GM21786 (cell line): ENCODE data around the gene RABEP1.

Experiments used
- ATAC-seq: cut with Tn5 transposase; IDR thresholded peaks from one replicate; pipeline ENCODE4 v1.9.1; 2021; ENCODE audit not compliant: unreplicated experiment

The RABEP1 gene

GRCh38 chr17:5269241-5269960 is 12.7 kb upstream of the RABEP1 start:
- ATAC-seq: no peak

GRCh38 chr17:5272322-5272721 is 9.8 kb upstream of the RABEP1 start:
- ATAC-seq: no peak

DNA sequence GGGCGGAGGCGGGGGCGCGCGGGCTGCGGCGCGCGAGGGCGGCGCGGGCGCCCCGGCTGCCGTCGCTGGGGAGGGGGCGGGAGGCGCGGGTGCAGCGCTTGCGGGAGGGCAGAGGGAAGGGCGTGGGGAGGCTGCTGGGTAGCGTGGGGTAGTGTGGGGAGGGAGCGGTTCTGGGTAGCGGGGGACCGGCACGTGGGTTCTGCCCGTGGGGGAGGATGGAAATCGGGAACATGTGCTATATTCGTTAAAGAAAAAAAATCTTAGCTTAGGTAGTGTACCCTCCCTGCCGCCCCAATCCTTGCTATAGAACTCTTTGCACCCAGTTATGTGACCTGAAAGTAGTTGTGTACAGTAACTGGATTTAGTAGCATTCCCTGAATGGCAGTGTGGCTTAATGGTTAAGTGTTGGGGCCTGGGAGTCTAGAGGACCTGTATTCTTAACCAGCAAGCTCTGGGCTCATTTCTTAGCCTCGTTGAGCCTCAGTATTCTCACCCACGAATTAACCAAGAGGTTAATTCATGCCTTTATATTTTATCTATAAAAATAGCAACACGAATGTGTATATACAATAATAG is 646 bp downstream of the RABEP1 start:
- ATAC-seq: no peak

DNA sequence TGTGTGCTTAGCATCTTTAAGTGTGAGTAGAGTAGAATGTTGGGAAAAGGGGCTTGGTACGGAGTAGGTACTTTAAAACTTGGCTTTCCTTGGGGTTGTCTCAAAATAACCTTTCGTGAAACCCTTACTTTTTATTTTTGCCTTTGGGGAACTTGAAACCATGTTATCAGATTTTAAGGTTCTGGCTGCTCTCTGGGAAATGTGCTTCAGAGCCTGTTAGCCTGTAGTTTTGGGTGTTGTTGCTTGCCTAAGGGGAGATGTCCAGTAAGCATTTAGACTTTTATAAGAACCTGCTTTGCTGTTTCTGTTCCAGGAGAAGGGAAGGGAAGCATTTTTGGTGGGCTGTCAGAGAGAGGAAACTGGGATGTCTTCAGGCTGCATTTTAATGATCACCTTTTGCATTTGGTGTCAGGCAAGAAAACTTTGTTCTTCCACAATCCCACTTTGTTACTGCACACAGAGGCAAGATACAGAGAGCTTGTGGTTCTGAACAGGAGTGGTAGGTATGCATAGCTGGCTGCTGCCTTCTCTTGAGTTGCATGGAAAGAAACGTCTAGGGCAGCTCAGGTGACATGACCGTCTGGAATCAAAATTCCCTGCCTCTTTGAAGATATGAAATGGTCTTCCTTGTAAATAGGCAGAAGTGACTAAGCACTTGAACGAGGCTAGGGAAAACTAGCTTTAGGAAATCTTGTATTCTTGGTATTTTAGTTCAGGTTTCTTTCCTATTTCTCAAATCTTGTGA is 1.7 kb downstream of the RABEP1 start:
- ATAC-seq: no peak

DNA sequence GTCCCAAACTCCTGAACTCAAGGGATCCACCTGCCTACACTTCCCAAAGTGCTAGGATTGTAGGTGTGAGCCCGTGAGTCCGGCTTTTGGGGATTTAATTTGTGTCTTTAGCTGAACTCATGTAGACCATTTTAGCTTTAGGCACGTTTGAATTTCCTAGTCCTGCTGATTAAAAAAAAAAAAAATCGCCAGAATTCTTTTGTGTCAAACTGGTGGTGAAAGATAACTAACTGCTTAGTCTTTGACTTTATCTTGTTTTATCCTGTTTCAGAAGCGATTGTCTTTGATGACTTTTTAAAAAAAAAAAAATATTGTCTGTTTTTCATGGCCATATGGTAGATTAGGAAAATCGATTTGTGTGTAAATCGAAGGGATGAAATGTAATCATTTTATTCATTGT is 2.6 kb downstream of the RABEP1 start:
- ATAC-seq: no peak

DNA sequence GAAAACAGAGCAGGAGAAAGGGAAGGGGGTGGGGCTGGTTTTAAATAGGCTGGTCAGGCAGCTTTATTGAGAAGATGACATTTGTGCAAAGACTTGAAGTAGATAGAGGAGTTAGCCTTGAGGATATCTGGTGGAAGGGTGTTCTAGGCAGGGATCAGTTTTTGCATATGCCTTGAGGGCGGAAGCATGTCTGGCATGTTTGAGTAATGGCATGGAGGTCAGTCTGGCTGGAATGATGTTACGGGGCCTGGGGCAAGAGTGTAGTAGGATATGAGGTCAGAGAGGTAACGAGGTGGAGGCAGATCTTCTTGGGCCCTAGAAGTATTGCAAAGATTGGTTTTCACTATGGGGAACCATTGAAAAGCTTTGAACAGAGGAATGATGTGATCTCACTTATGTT is 4.8 kb downstream of the RABEP1 start:
- no peak for ATAC-seq

GRCh38 chr17:5291683-5292350 is 9.7 kb downstream of the RABEP1 start:
- ATAC-seq: no peak

- ATAC-seq: no peak
Measured at GRCh38 chr17:5297245-5297644, 15.2 kb downstream of the RABEP1 start.

DNA sequence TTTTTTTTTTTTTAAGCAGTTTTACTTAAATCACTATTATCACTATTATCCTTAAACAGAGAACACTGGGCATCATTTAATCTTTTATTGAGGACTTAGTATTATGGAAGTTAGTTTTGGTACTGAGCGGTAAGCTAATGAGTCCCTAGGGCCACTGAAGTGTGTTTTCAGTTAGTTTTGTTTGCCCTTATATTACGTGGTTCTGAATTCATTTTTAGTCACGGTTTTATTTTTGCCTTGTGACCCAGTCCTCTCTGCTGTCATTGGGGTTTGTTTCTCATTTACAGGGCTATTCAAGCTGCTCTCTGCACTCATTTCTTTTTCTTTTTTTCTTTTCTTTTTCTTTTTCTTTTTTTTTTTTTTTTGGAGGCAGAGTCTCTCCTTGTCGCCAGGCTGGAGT is 17.3 kb downstream of the RABEP1 start:
- no peak for ATAC-seq

DNA sequence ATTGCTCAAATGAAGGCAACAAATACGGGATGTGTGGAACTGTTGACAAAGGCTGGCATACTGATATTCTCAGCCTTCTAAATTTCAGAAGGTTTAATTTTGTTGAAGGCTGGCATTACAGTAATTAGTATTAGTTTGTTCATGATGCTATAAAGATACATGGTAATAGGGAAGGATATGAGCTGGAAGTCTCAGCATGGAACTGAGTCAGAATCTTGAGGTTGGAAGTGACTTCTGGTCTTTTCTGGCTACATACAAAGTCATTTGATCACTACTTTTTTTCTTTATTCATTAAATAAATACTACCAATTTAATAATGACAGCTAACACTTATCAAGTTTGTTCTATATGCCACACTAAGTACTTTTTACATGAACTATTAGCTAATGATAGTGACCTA is 22.6 kb downstream of the RABEP1 start:
- no peak for ATAC-seq

- no peak for ATAC-seq
Measured at GRCh38 chr17:5309851-5310250, 27.8 kb downstream of the RABEP1 start.

- ATAC-seq: no peak
Measured at GRCh38 chr17:5325851-5326250, 43.8 kb downstream of the RABEP1 start.

DNA sequence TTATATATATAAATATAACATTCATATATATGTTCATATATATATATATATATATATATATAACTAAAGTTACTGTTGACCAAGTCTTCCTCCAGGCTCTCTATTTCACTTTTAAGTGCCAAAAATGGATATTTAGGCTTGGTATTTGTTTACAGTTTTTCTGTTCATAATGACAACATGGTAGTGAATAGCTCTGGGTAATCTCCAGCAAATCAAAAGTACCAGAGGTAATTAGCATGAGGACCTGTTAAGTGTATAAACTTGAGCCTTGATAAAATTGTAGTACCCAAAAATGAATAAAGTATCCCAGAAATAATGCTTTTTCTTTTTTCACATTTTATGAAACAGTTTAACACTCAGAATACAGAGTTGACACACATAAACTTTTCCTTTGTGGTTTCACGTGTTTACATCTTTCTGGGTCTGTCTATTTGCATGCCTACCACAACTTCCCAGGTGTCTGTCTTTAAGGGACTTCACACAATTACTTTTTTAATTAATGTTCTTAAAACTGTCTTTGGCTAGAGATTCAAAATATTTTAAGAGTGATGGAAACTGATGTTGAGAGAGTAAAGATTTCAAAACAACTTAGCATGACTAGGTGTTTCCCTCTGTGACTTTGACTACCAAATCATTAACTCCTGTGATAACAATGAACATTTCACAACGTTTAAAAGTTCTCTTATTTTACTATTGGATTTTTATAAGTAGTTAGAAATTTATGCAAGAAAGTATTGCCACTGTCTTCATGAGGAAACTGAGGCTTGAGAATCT is 47.9 kb downstream of the RABEP1 start:
- no peak for ATAC-seq

DNA sequence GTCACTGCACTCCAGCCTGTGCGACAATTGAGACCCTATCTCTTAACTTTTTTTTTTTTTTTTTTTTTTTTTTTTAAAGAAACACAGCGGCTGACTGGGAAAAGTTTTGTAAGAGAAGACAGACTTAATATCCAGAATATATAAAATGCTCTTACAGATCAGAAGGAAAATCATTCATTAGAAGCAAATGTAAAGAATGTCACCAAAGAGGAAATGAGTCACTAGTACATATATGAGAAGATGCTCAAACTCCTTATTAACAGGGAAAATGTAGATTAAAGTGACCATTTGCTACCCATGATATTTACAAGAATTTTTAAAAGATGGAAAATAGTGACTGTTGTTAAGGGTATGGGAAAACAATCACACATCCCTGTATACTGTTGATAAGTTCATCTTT is 48.9 kb downstream of the RABEP1 start:
- ATAC-seq: no peak

DNA sequence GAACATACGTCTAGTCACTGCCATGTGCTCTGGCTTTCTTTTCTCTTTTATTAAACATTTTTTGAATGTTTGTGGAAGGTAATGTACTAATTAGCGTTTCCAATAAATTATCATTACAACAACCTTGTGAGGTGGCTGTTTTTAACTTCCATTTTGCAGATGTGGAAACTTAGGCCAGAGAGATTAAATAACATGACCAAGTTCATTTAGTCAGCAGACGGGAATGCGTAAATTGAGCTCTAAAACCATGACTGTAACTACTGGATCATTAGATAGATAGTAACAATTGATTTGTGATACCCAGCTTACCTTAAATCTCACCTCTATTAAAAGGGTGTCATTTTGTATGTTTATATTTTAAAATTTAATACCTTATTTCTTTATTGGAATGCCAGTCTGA is 49.4 kb downstream of the RABEP1 start:
- no peak for ATAC-seq

GRCh38 chr17:5344914-5345313 is 62.8 kb downstream of the RABEP1 start:
- no peak for ATAC-seq

DNA sequence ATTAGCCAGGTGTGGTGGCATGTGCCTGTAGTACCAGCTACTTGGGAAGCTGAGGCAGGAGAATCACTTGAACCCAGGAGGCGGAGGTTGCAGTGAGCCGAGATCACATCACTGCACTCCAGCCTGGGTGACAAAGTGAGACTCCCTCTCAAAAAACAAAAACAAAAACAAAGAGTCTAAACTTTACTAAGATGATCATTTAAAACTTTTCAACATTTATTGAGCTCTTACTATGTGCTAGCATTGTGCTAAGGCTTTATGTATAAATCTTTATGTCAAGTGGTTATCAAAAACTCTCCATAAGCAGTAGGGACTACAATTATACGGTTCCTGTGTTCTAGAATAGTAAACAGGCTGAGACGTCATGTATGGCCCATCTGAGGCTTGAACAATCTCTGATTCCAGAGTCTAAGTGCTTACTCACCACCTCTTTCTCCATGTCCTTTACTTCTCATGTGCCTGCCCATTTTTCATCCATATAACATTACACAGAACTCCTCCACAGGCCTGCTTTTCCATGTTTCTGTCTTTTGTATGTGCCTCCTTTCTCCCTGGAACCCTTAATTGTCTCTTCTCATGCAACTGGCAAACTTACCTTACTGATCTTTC is 70.7 kb downstream of the RABEP1 start:
- ATAC-seq: no peak

- no peak for ATAC-seq
Measured at GRCh38 chr17:5354310-5354709, 72.2 kb downstream of the RABEP1 start.

GRCh38 chr17:5354886-5355415 is 72.9 kb downstream of the RABEP1 start:
- ATAC-seq: no peak

- no peak for ATAC-seq
Measured at GRCh38 chr17:5355421-5356129, 73.5 kb downstream of the RABEP1 start.
